Choroid plexus epithelial cell (primary cell): ENCODE measurements around the gene LAMP1.
"Not testable (repeated sequence)": the region's sequence is repeated elsewhere in the genome, so short reads cannot be mapped to it uniquely, and the experiment has no call there.

Source experiments
- DNase-seq: peaks from one replicate; pipeline ENCODE4 v3.0.0-alpha.2; 2010; ENCODE audit warnings: low read depth
- H3K4me3 ChIP-seq: 2 replicates; pipeline ENCODE4 v1.5.1; 2011; ENCODE audit warnings: low read depth, mild to moderate bottlenecking, control low read depth, low read length, moderate library complexity
- CTCF ChIP-seq: conservative IDR thresholded peaks from 2 replicates; pipeline ENCODE4 v1.5.1; 2011; ENCODE audit warnings: low read depth, mild to moderate bottlenecking, control low read depth, inconsistent platforms, low read length, moderate library complexity

Gene LAMP1

DNA sequence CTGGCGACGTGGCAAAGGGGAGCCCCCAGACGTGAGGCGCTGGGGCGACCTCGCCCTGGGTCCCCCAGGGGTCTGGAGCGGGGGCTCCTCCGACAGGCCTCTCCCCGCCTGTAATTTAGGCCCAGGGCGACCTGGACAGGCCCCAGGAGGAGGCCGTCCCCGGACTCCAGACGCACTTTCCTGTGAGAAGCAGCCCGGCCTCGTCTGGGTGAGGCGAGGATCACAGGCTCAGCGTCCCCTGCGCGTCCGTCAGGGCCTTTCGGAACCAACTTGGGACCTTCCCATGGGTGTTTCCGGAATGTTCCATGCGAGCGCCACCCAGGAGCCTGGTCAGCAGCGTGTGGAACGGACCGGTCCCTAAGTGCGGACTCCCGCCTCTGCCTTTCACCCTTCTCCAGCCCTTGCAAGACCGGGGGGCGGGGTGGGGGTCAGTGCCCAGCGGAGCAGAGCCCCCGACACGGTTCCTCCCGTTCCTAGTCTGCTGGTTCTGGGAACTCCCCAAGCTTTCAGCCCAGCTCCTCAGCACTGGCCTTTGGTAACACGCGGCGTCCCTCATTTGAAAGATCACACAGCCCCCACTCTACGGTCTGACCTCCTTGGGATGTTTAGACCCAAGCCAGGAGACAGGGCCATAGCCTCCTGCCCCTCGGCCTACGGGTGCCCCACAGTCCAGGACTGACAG is 68.0 kb downstream of the LAMP1 start:
- TF ChIP-seq CTCF = no peak
- H3K4me3 ChIP-seq = no peak overlapping the region

GRCh38 chr13:113365583-113365970 is 68.5 kb downstream of the LAMP1 start:
- TF ChIP-seq CTCF = no peak
- H3K4me3 ChIP-seq = no peak overlapping the region
- DNase-seq = no peak

More for the DNA sequence above, 68.0 kb downstream of the LAMP1 start:
- no peak for DNase-seq

- no peak for DNase-seq
- no peak overlapping the region for H3K4me3 ChIP-seq
- TF ChIP-seq CTCF = no peak
Observed at GRCh38 chr13:113365971-113366588, 69.0 kb downstream of the LAMP1 start.

DNA sequence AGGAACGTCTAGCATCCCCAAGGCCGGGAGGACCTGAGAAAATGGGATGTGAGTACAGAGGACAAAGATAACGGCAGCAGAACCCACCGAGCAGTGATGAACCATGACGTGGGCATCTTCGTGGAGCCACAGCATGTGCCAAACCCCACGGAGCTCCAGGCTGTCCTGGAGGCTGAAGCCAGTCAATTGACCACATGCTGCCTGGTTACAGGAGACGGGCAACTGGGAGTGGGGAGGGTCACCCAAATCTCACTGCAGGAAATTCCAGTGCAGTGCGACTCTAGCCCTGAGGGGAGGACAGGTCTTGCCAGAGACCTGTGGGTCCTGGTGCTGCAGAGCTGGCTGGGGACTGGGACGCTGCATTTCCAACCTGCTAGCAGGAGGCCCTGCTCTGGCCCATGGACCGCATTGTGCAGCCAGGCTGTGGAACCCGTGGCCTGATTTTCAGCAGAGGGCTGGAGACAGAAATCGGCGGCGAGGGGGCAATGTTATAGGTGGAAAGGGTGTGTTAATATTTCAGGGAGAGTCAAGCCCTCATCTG is 70.1 kb downstream of the LAMP1 start:
- no peak for TF ChIP-seq CTCF
- DNase-seq = no peak
- H3K4me3 ChIP-seq = no peak overlapping the region

DNA sequence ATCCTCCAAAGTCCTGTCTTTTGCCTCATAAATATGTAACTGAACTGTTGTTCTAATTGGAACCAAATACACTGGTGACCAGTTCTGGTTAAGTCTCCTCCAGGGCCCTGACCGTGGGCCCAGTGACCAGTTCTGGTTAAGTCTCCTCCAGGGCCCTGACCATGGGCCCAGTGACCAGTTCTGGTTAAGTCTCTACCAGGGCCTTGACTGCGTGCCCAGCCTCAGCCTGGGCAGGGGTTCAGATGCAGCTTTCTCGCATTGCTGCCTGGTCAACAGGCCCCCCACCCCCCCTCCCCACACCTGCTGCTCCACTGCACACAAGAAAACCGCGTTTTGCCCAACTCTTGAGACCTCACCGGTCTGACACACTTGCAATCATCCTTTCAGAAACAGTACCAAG is 70.7 kb downstream of the LAMP1 start:
- no peak overlapping the region for H3K4me3 ChIP-seq
- TF ChIP-seq CTCF = no peak
- no peak for DNase-seq

- H3K4me3 ChIP-seq = not testable (repeated sequence)
Observed at GRCh38 chr13:113368353-113368752, 71.3 kb downstream of the LAMP1 start.

GRCh38 chr13:113369189-113369588 is 72.2 kb downstream of the LAMP1 start:
- no peak for DNase-seq
- H3K4me3 ChIP-seq = no peak overlapping the region
- no peak for TF ChIP-seq CTCF

More at GRCh38 chr13:113368353-113368752, 71.3 kb downstream of the LAMP1 start:
- DNase-seq = not testable (repeated sequence)
